ENCODE data around the gene KRT82.

DNA sequence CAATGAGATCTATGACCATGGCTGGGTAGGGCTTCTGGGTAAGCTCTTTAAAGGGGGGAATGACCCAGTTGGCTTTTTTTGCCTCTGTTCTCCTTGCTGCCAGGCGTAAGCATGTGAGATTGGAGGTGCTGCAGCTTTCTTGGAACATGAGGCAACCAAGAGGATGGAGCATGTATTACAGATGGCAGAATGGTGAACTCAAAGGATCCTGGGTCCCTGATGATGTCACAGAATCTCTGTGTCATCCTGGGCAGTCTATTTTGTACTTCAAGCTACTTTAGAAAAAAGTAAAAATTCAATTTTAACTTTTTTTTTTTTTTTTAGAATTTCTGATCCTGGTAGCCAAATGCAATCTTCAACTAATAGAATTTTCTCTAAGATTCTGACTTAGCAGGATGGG lies 8.0 kb downstream of the KRT82 start:
- no peak for TF ChIP-seq POLR2AphosphoS5 (IDR thresholded peaks at IDR 0.05; ENCODE audit: low read depth)
- TF ChIP-seq, protein P1, sequence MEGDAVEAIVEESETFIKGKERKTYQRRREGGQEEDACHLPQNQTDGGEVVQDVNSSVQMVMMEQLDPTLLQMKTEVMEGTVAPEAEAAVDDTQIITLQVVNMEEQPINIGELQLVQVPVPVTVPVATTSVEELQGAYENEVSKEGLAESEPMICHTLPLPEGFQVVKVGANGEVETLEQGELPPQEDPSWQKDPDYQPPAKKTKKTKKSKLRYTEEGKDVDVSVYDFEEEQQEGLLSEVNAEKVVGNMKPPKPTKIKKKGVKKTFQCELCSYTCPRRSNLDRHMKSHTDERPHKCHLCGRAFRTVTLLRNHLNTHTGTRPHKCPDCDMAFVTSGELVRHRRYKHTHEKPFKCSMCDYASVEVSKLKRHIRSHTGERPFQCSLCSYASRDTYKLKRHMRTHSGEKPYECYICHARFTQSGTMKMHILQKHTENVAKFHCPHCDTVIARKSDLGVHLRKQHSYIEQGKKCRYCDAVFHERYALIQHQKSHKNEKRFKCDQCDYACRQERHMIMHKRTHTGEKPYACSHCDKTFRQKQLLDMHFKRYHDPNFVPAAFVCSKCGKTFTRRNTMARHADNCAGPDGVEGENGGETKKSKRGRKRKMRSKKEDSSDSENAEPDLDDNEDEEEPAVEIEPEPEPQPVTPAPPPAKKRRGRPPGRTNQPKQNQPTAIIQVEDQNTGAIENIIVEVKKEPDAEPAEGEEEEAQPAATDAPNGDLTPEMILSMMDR (conservative IDR thresholded peaks at IDR 0.05; ENCODE audit: low read depth in 2 of 2): no peak
- no peak for TF ChIP-seq JUNB (IDR thresholded peaks at IDR 0.05; ENCODE audit: unreplicated experiment)
- no peak for TF ChIP-seq EZH2phosphoT487 (IDR thresholded peaks at IDR 0.05; ENCODE audit: unreplicated experiment)
- no peak for TF ChIP-seq EZH2 (IDR thresholded peaks at IDR 0.05; ENCODE audit: low read depth, unreplicated experiment)
- no peak for TF ChIP-seq ZNF114 (CRISPR knock-in tag; IDR thresholded peaks at IDR 0.05)
- TF ChIP-seq, protein P2, sequence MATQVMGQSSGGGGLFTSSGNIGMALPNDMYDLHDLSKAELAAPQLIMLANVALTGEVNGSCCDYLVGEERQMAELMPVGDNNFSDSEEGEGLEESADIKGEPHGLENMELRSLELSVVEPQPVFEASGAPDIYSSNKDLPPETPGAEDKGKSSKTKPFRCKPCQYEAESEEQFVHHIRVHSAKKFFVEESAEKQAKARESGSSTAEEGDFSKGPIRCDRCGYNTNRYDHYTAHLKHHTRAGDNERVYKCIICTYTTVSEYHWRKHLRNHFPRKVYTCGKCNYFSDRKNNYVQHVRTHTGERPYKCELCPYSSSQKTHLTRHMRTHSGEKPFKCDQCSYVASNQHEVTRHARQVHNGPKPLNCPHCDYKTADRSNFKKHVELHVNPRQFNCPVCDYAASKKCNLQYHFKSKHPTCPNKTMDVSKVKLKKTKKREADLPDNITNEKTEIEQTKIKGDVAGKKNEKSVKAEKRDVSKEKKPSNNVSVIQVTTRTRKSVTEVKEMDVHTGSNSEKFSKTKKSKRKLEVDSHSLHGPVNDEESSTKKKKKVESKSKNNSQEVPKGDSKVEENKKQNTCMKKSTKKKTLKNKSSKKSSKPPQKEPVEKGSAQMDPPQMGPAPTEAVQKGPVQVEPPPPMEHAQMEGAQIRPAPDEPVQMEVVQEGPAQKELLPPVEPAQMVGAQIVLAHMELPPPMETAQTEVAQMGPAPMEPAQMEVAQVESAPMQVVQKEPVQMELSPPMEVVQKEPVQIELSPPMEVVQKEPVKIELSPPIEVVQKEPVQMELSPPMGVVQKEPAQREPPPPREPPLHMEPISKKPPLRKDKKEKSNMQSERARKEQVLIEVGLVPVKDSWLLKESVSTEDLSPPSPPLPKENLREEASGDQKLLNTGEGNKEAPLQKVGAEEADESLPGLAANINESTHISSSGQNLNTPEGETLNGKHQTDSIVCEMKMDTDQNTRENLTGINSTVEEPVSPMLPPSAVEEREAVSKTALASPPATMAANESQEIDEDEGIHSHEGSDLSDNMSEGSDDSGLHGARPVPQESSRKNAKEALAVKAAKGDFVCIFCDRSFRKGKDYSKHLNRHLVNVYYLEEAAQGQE (IDR thresholded peaks at IDR 0.05; ENCODE audit: unreplicated experiment): no peak
- TF ChIP-seq CREB1 (CRISPR knock-in tag; IDR thresholded peaks at IDR 0.05; ENCODE audit: low read depth): no peak
- TF ChIP-seq, protein P3, sequence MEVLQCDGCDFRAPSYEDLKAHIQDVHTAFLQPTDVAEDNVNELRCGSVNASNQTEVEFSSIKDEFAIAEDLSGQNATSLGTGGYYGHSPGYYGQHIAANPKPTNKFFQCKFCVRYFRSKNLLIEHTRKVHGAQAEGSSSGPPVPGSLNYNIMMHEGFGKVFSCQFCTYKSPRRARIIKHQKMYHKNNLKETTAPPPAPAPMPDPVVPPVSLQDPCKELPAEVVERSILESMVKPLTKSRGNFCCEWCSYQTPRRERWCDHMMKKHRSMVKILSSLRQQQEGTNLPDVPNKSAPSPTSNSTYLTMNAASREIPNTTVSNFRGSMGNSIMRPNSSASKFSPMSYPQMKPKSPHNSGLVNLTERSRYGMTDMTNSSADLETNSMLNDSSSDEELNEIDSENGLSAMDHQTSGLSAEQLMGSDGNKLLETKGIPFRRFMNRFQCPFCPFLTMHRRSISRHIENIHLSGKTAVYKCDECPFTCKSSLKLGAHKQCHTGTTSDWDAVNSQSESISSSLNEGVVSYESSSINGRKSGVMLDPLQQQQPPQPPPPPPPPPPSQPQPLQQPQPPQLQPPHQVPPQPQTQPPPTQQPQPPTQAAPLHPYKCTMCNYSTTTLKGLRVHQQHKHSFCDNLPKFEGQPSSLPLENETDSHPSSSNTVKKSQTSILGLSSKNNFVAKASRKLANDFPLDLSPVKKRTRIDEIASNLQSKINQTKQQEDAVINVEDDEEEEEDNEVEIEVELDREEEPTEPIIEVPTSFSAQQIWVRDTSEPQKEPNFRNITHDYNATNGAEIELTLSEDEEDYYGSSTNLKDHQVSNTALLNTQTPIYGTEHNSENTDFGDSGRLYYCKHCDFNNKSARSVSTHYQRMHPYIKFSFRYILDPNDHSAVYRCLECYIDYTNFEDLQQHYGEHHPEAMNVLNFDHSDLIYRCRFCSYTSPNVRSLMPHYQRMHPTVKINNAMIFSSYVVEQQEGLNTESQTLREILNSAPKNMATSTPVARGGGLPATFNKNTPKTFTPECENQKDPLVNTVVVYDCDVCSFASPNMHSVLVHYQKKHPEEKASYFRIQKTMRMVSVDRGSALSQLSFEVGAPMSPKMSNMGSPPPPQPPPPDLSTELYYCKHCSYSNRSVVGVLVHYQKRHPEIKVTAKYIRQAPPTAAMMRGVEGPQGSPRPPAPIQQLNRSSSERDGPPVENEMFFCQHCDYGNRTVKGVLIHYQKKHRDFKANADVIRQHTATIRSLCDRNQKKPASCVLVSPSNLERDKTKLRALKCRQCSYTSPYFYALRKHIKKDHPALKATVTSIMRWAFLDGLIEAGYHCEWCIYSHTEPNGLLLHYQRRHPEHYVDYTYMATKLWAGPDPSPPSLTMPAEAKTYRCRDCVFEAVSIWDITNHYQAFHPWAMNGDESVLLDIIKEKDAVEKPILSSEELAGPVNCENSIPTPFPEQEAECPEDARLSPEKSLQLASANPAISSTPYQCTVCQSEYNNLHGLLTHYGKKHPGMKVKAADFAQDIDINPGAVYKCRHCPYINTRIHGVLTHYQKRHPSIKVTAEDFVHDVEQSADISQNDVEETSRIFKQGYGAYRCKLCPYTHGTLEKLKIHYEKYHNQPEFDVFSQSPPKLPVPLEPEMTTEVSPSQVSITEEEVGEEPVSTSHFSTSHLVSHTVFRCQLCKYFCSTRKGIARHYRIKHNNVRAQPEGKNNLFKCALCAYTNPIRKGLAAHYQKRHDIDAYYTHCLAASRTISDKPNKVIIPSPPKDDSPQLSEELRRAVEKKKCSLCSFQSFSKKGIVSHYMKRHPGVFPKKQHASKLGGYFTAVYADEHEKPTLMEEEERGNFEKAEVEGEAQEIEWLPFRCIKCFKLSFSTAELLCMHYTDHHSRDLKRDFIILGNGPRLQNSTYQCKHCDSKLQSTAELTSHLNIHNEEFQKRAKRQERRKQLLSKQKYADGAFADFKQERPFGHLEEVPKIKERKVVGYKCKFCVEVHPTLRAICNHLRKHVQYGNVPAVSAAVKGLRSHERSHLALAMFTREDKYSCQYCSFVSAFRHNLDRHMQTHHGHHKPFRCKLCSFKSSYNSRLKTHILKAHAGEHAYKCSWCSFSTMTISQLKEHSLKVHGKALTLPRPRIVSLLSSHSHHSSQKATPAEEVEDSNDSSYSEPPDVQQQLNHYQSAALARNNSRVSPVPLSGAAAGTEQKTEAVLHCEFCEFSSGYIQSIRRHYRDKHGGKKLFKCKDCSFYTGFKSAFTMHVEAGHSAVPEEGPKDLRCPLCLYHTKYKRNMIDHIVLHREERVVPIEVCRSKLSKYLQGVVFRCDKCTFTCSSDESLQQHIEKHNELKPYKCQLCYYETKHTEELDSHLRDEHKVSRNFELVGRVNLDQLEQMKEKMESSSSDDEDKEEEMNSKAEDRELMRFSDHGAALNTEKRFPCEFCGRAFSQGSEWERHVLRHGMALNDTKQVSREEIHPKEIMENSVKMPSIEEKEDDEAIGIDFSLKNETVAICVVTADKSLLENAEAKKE (CRISPR knock-in tag; IDR thresholded peaks at IDR 0.05): no peak
